ENCODE data around the gene MAMDC4. TPM values are rescaled to one million over a fixed set of nuclear protein-coding genes. Genes with fewer than 3 reads are reported as not detected.
"Not testable (repeated sequence)": the region's sequence is repeated elsewhere in the genome, so short reads cannot be mapped to it uniquely, and the experiment has no call there.

The MAMDC4 gene
- total RNA-seq (2014; rRNA removed; shearing (Covaris generic)): 0.42 and 1.0 TPM in 2 replicates

GRCh38 chr9:136851941-136852663 is at the start of gene MAMDC4:
MAMDC4 (plus strand) TSS chr9:136852346; CDS start chr9:136852417, 71 bp downstream.
- H3K4me1 ChIP-seq (replicated peaks): peaks cover 18% of the 10 kb centered on the region
- peaks cover 26% of the 10 kb centered on the region for H3K36me3 ChIP-seq
- no peak within 1 kb of the TSS for H3K4me3 ChIP-seq
- H3K27me3 ChIP-seq (replicated peaks): peaks cover 7% of the 10 kb centered on the region
- no peak for DNase-seq (ENCODE audit: low read depth in 1 of 2, low spot score in 2 of 2)
- H3K9me3 ChIP-seq (replicated peaks): no peaks in the 10 kb centered on the region
- H3K27ac ChIP-seq: no peak within 1 kb of the TSS

- H3K27ac ChIP-seq; H3K9me3 ChIP-seq (replicated peaks); H3K4me3 ChIP-seq; H3K4me1 ChIP-seq (replicated peaks); DNase-seq (ENCODE audit: low read depth in 1 of 2, low spot score in 2 of 2); H3K36me3 ChIP-seq: not testable (repeated sequence)
- peaks cover 39% of the 10 kb centered on the region for H3K27me3 ChIP-seq (replicated peaks)
Measured at GRCh38 chr9:136803009-136803550, 49.1 kb upstream of the MAMDC4 start.

DNA sequence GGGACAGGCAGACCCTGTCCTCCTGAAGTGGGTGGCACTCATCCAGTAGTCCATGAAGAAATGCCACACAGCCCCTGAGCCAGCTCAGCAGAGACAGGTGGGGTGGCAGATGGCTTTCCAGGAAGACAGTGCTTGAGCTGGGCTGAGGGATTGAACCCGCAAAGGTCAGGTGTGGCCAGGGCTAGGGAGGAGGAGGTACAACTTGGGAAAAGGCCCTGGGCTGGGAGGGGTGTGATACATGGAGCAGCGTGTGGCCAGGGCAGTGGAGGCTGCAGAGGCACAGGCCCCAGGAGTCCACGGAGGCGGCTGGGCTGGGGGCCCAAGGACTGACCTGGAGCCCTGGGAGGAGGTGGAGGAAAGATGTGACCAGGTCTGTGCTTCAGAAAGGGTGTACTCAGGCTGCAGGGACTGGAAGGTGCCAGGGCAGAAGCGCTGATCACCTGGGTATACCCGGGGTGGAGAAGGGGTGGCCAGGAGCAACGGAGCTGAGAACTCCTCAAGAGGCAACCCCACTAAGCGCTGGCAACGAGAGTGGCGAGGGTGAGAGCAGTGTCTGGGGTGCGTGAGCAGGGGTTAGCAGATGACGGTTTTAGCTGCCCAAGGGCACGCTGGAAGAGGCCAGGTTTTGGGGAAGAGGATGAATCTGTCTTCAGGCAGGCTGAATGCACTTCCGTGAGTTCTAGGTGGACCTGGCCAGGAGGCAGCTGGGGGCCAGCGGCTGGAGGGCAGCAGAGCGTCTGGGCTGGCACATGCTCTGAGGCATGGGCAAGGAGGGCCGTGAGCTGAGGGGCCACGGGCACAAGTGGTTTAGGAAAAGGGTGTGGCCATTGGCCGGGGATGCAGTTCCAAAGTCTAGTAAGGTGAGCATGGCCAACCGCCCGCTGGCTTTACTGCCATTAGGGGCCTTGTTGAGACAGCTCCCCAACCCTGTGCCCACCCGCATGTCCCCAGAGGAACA is 48.3 kb upstream of the MAMDC4 start:
- peaks cover 7% of the 10 kb centered on the region for H3K36me3 ChIP-seq
- no peak overlapping the region for H3K27ac ChIP-seq
- peaks cover 9% of the 10 kb centered on the region for H3K4me1 ChIP-seq (replicated peaks)
- H3K27me3 ChIP-seq (replicated peaks): peaks cover 32% of the 10 kb centered on the region
- no peak overlapping the region for H3K4me3 ChIP-seq
- DNase-seq (ENCODE audit: low read depth in 1 of 2, low spot score in 2 of 2): peak in 1 of 2 experiments; percentile 40
- no peaks in the 10 kb centered on the region for H3K9me3 ChIP-seq (replicated peaks)

DNA sequence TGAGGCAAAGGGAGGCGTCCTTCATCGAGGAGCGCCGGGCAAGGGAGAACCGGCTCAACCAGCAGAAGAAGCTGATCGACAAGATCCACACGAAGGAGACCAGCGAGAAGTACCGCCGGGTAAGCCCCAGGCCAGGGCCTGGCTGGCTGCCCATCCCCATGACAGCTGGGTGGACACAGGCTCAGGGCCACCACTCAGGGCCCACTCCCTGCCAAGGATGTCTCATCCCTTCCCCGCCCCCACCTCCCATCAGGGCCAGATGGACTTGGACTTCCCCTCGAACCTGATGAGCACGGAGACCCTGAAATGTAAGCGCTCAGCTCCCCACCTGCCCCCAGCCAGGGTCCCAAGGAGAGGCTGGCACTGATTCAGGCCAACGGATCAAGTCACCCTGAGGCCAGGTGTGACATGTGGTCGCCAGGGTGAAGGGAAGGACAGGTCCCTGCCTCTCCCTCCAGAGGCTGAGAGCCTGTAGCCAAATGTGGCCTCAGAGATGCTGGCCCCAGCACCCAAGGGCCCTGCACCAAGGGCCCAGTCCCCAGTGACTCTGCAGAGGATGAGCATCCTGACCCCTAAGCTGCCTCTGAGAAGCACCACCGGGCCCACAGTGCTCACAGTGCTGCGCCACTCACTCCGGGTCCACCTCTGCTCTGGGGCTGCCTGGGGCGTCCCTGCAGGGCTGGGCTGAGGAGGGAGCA is 47.5 kb upstream of the MAMDC4 start:
- DNase-seq (ENCODE audit: low read depth in 1 of 2, low spot score in 2 of 2): no peak
- H3K4me3 ChIP-seq: no peak overlapping the region
- H3K27me3 ChIP-seq (replicated peaks): peaks cover 24% of the 10 kb centered on the region
- no peaks in the 10 kb centered on the region for H3K9me3 ChIP-seq (replicated peaks)
- H3K27ac ChIP-seq: no peak overlapping the region
- H3K36me3 ChIP-seq: peaks cover 14% of the 10 kb centered on the region
- peaks cover 15% of the 10 kb centered on the region for H3K4me1 ChIP-seq (replicated peaks)

DNA sequence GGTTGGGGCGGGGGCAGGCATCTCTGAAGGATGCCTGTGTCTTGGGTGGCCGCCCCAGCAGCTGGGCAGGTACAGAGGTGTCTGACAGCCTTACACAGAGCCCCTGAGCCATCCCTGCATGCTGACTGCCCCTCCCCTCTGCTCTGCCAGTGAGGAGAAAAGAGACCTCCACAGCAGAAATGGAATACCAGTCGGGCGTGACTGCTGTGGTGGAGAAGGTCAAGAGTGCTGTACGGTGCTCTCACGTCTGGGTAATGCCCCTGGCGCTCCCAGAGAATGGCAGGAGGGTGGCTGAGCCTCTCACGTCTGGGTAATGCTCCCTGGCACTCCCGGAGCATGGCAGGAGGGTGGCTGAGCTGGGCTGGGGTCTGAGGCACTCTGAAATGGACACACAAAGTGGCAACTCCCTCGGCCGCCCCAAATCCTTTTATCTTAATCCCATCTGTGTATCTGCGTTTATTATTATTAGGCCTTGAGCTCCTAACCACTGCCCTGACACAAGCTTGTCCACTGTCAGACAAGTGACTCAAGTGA is 46.9 kb upstream of the MAMDC4 start:
- peaks cover 20% of the 10 kb centered on the region for H3K36me3 ChIP-seq
- H3K27me3 ChIP-seq (replicated peaks): peaks cover 19% of the 10 kb centered on the region
- no peaks in the 10 kb centered on the region for H3K9me3 ChIP-seq (replicated peaks)
- DNase-seq (ENCODE audit: low read depth in 1 of 2, low spot score in 2 of 2): no peak
- no peak overlapping the region for H3K27ac ChIP-seq
- H3K4me3 ChIP-seq: no peak overlapping the region
- H3K4me1 ChIP-seq (replicated peaks): peaks cover 15% of the 10 kb centered on the region

DNA sequence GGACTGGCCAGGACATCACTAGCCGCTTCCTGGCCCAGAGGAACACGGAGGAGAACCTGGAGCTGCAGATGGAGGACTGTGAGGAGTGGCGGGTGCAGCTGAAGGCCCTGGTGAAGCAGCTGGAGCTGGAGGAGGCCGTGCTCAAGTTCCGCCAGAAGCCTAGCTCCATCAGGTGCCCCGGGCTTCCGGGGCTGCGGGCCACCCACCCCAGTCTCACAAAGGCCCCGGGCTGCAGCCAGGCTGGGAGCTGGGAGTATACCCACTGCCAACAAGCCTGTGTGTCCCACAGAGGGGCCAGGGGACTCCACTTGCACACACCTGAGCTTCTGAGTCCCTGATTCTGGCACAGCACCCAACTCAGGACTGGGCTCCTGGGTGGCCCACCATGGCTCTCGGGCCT is 46.1 kb upstream of the MAMDC4 start:
- H3K36me3 ChIP-seq: peaks cover 28% of the 10 kb centered on the region

GRCh38 chr9:136806631-136807201 is 45.4 kb upstream of the MAMDC4 start:
- Histone ChIP-seq H3K27ac (no peak overlapping the region), H3K9me3 (replicated peaks) (no peaks in the 10 kb centered on the region), H3K4me3 (peak overlapping the region; percentile 98), H3K36me3 (peaks cover 33% of the 10 kb centered on the region), H3K27me3 (replicated peaks) (peaks cover 5% of the 10 kb centered on the region; the same call in 1 of the 2 replicates), H3K4me1 (replicated peaks) (peaks cover 15% of the 10 kb centered on the region)
- DNase-seq (ENCODE audit: low read depth in 1 of 2, low spot score in 2 of 2): no peak

More for the DNA sequence above, 46.1 kb upstream of the MAMDC4 start:
- no peak for DNase-seq (ENCODE audit: low read depth in 1 of 2, low spot score in 2 of 2)
- Histone ChIP-seq H3K27me3 (replicated peaks) (peaks cover 11% of the 10 kb centered on the region; the same call in 1 of the 2 replicates), H3K27ac (no peak overlapping the region), H3K4me1 (replicated peaks) (peaks cover 15% of the 10 kb centered on the region), H3K9me3 (replicated peaks) (no peaks in the 10 kb centered on the region), H3K4me3 (no peak overlapping the region)

DNA sequence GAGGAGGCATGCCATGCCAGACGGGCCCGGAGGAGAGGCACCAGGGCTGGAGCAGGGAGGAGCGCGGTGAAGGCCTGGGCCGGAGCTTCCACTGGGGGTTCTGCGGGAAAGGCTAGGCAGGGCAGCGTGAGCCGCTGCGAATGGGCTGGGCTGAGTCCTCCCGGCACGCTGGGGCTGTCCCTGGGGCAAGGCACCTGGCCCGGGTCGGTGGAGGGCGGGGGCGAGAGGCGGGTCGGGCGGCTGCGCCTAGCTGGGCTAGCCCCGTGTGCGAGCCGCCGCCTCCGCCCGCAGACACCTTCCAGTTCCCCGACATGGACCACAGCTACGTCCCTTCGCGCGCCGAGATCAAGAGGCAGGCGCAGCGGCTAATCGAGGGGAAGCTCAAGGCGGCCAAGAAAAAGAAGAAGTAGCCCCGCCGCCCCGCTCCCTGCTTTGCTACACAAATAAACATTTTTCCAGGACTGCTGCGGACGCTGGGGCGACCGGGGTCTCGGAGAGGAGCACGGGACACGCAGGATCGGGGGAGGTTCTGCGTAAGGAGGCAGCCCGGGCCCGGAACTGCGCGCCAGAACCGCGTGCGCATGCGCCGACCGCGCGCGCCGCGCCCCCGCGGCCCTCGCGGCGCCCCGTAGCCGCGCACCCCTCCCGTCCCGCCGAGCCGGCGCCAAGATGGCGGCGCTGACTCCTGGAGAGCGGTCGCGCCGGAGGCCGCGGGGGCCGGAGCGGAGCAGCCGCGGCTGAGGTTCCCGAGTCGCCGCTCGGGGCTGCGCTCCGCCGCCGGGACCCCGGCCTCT is 44.7 kb upstream of the MAMDC4 start, which contains the start of gene RABL6:
Gene RABL6 (plus strand): TSS at position 668 of the 794 bp plus-strand sequence. CDS start 249 bp downstream, outside the sequence.
- peak within 1 kb of the TSS; percentile 98 for H3K4me3 ChIP-seq
- peaks cover 39% of the 10 kb centered on the region for H3K36me3 ChIP-seq
- peak; percentile 70 to 80 for DNase-seq (ENCODE audit: low read depth in 1 of 2, low spot score in 2 of 2)
- H3K27ac ChIP-seq: peak within 1 kb of the TSS; percentile 26; the same call in 1 of the 2 replicates
- no peaks in the 10 kb centered on the region for H3K9me3 ChIP-seq (replicated peaks)
- H3K4me1 ChIP-seq (replicated peaks): peaks cover 15% of the 10 kb centered on the region
- H3K27me3 ChIP-seq (replicated peaks): no peaks in the 10 kb centered on the region

DNA sequence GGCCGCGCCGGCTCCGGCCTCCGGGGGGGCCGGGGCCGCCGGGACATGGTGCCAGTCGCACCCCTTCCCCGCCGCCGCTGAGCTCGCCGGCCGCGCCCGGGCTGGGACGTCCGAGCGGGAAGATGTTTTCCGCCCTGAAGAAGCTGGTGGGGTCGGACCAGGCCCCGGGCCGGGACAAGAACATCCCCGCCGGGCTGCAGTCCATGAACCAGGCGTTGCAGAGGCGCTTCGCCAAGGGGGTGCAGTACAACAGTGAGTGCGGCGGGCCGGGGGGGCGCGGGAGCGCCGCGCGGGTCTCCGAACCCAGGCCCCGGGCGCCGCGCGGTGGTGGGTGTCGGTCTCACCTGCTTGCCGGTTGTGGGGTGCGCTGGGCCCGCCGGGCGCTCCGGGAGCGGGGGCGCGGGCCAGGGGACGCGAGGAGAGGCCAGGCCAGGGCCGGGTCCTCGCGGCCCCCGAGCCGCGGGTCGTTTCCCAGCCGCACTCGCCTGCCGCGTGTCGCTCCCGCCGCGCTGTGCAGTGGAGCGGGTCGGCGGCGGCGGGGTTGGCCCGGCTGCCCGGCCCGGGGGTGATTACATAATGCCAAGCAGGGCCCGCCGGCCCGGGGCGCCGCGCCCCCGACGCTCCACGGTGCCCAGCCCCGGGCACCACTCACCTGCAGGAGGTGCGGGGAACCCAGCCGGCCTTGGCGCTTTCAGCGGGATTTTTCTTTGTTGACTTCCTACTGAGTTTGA is 43.9 kb upstream of the MAMDC4 start:
- peak; percentile 34 to 45 for DNase-seq (ENCODE audit: low read depth in 1 of 2, low spot score in 2 of 2)
- peak overlapping the region; percentile 26; the same call in 1 of the 2 replicates for H3K27ac ChIP-seq

GRCh38 chr9:136808806-136809158 is 43.4 kb upstream of the MAMDC4 start:
- Histone ChIP-seq H3K27ac (no peak overlapping the region), H3K9me3 (replicated peaks) (no peaks in the 10 kb centered on the region), H3K4me1 (replicated peaks) (peaks cover 15% of the 10 kb centered on the region), H3K36me3 (peaks cover 52% of the 10 kb centered on the region), H3K4me3 (peak overlapping the region; percentile 98), H3K27me3 (replicated peaks) (no peaks in the 10 kb centered on the region)
- DNase-seq (ENCODE audit: low read depth in 1 of 2, low spot score in 2 of 2): peak in 1 of 2 experiments; percentile 23

More for the DNA sequence above, 43.9 kb upstream of the MAMDC4 start:
- H3K4me3 ChIP-seq: peak overlapping the region; percentile 98
- H3K36me3 ChIP-seq: peaks cover 46% of the 10 kb centered on the region
- peaks cover 15% of the 10 kb centered on the region for H3K4me1 ChIP-seq (replicated peaks)
- H3K27me3 ChIP-seq (replicated peaks): no peaks in the 10 kb centered on the region
- no peaks in the 10 kb centered on the region for H3K9me3 ChIP-seq (replicated peaks)

DNA sequence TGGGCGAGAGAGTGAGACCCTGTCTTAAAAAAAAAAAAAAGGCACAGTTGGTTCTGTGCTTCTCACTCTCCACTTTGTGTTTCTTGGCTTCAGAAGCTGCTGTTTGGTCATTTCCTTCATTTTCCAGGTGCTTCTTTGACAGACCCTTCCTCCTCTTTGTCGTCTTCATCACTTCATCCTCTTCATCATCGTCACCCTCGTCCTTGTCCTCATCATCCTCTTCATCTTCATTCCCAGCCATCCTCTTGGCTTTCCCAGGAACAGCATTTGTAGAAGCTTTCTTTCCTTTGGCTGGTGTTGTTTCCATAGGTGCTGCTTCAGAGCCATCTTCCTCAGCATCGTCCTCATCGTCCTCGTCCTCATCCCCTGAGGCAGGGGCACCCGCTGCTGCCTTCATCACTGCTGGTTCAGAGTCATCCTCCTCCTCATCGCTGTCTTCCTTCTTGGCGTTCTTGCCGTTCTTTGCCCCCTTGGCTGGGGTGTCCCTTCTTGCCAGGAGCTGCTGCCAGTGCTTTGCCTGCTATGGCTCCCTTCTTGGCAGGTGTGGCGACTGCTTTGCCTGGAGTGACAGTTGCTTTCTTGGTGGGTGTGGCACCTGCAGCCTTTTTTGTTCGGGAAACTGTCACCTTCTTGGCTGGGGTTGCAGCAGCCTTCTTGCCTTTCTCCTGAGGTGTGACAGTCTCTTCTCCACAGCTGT is 37.3 kb upstream of the MAMDC4 start:
- Histone ChIP-seq H3K27ac (no peak overlapping the region), H3K27me3 (replicated peaks) (no peaks in the 10 kb centered on the region), H3K4me1 (replicated peaks) (no peaks in the 10 kb centered on the region), H3K36me3 (peaks cover 51% of the 10 kb centered on the region), H3K4me3 (no peak overlapping the region), H3K9me3 (replicated peaks) (no peaks in the 10 kb centered on the region)
- no peak for DNase-seq (ENCODE audit: low read depth in 1 of 2, low spot score in 2 of 2)

All from SJSA1 (cell line).